ENCODE results near the gene SYNDIG1. TPM values are rescaled to one million over a fixed set of nuclear protein-coding genes. Genes with fewer than 3 reads are reported as not detected.

Gene SYNDIG1
- total RNA-seq, 2 experiments from 2014 or later, result not detected

DNA sequence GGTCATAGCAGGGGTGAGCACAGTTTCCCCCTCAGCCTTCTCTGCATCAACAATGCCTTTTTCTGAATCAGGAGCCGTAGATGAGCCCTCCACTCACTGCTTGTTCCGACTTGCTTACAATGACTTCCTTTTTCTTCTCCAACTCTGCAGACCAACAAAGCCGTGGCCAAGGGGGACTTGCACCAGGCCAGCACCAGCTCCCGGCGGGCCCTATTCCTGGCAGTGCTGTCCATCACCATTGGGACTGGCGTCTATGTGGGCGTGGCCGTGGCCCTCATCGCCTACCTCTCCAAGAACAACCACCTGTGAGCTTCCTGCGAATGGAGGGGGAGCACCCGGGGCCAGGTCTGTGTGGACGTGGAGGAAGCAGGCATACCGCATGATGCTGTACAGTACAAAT, 195.8 kb downstream of the SYNDIG1 start:
- H3K27ac Mint-ChIP-seq, result no peak overlapping the region
- no peaks in the 10 kb centered on the region for H3K36me3 Mint-ChIP-seq (ENCODE audit: low read depth)
- H3K4me1 Mint-ChIP-seq (ENCODE audit: low read depth), result no peaks in the 10 kb centered on the region
- intact Hi-C loops (cut with DNase I, micrococcal nuclease), result no loop called here
- CTCF ChIA-PET, result no interaction called here
- DNase-seq, result no peak
- no peak overlapping the region for H3K4me3 ChIP-seq (ENCODE audit: low read length)
- peaks cover 0 to 6% of the 10 kb centered on the region in 2 experiments for H3K9me3 ChIP-seq (ENCODE audit: control insufficient read depth in 1 of 2, insufficient read depth in 1 of 2, low read length in 2 of 2)
- POLR2A ChIA-PET, result no interaction called here
- H3K27me3 Mint-ChIP-seq, result no peaks in the 10 kb centered on the region
- no peak overlapping the region for H3K27ac ChIP-seq (ENCODE audit: low read depth in 1 of 2, low read length in 2 of 2)
- no peaks in the 10 kb centered on the region for H3K9me3 Mint-ChIP-seq
- no peaks in the 10 kb centered on the region for H3K27me3 ChIP-seq (ENCODE audit: control insufficient read depth in 1 of 2, insufficient read depth in 2 of 2, low read length in 2 of 2)
- TF ChIP-seq, protein P1, sequence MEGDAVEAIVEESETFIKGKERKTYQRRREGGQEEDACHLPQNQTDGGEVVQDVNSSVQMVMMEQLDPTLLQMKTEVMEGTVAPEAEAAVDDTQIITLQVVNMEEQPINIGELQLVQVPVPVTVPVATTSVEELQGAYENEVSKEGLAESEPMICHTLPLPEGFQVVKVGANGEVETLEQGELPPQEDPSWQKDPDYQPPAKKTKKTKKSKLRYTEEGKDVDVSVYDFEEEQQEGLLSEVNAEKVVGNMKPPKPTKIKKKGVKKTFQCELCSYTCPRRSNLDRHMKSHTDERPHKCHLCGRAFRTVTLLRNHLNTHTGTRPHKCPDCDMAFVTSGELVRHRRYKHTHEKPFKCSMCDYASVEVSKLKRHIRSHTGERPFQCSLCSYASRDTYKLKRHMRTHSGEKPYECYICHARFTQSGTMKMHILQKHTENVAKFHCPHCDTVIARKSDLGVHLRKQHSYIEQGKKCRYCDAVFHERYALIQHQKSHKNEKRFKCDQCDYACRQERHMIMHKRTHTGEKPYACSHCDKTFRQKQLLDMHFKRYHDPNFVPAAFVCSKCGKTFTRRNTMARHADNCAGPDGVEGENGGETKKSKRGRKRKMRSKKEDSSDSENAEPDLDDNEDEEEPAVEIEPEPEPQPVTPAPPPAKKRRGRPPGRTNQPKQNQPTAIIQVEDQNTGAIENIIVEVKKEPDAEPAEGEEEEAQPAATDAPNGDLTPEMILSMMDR (IDR thresholded peaks at IDR 0.05), result no peak
- H3K4me1 ChIP-seq (ENCODE audit: insufficient read depth, low read length), result no peaks in the 10 kb centered on the region
- H3K36me3 ChIP-seq (ENCODE audit: insufficient read depth, low read length), result no peaks in the 10 kb centered on the region
- H3K4me3 Mint-ChIP-seq, result no peak overlapping the region
- no peak for ATAC-seq (ENCODE audit: poor library complexity)

- Histone ChIP-seq H3K9me3 (ENCODE audit: control insufficient read depth in 1 of 2, insufficient read depth in 1 of 2, low read length in 2 of 2) (peaks cover 0 to 2% of the 10 kb centered on the region in 2 experiments), H3K27ac (ENCODE audit: low read depth in 1 of 2, low read length in 2 of 2) (no peak overlapping the region), H3K36me3 (ENCODE audit: insufficient read depth, low read length) (no peaks in the 10 kb centered on the region), H3K4me1 (ENCODE audit: insufficient read depth, low read length) (no peaks in the 10 kb centered on the region), H3K27me3 (ENCODE audit: control insufficient read depth in 1 of 2, insufficient read depth in 2 of 2, low read length in 2 of 2) (no peaks in the 10 kb centered on the region), H3K4me3 (ENCODE audit: low read length) (no peak overlapping the region)
- H3K27ac Mint-ChIP-seq, result no peak overlapping the region
- H3K27me3 Mint-ChIP-seq, result no peaks in the 10 kb centered on the region
- H3K4me3 Mint-ChIP-seq, result no peak overlapping the region
- no peaks in the 10 kb centered on the region for H3K4me1 Mint-ChIP-seq (ENCODE audit: low read depth)
- no peaks in the 10 kb centered on the region for H3K9me3 Mint-ChIP-seq
- ATAC-seq (ENCODE audit: poor library complexity) (no peak), DNase-seq (no peak)
- no peaks in the 10 kb centered on the region for H3K36me3 Mint-ChIP-seq (ENCODE audit: low read depth)
- TF ChIP-seq, protein P1 (IDR thresholded peaks at IDR 0.05), result no peak
- intact Hi-C loops (cut with DNase I, micrococcal nuclease), result no loop called here
- ChIA-PET POLR2A (no interaction called here), CTCF (no interaction called here)
Observed at GRCh38 chr20:24665741-24666191, 196.3 kb downstream of the SYNDIG1 start.

- Histone ChIP-seq H3K36me3 (ENCODE audit: insufficient read depth, low read length) (no peaks in the 10 kb centered on the region), H3K27me3 (ENCODE audit: control insufficient read depth in 1 of 2, insufficient read depth in 2 of 2, low read length in 2 of 2) (no peaks in the 10 kb centered on the region), H3K4me3 (ENCODE audit: low read length) (no peak overlapping the region), H3K27ac (ENCODE audit: low read depth in 1 of 2, low read length in 2 of 2) (no peak overlapping the region), H3K4me1 (ENCODE audit: insufficient read depth, low read length) (no peaks in the 10 kb centered on the region), H3K9me3 (ENCODE audit: control insufficient read depth in 1 of 2, insufficient read depth in 1 of 2, low read length in 2 of 2) (no peaks in the 10 kb centered on the region)
- Mint-ChIP-seq H3K27ac (no peak overlapping the region), H3K9me3 (no peaks in the 10 kb centered on the region), H3K27me3 (no peaks in the 10 kb centered on the region), H3K4me3 (no peak overlapping the region), H3K4me1 (ENCODE audit: low read depth) (no peaks in the 10 kb centered on the region), H3K36me3 (ENCODE audit: low read depth) (no peaks in the 10 kb centered on the region)
- TF ChIP-seq, protein P1 (IDR thresholded peaks at IDR 0.05), result no peak
- intact Hi-C loops (cut with DNase I, micrococcal nuclease), result no loop called here
- DNase-seq, result no peak
- CTCF ChIA-PET, result no interaction called here
- ATAC-seq (ENCODE audit: poor library complexity), result no peak
- POLR2A ChIA-PET, result no interaction called here
Observed at GRCh38 chr20:24667689-24668383, 198.4 kb downstream of the SYNDIG1 start.
